MCF 10A (cell line): ENCODE results near the gene ZNF611. TPM values are rescaled to one million over a fixed set of nuclear protein-coding genes. Genes with fewer than 3 reads are reported as not detected.
A peak's percentile ranks its signal among the peaks of the same experiment; 100 is the strongest.
"Not testable (repeated sequence)": the region's sequence is repeated elsewhere in the genome, so short reads cannot be mapped to it uniquely, and the experiment has no call there.

ENCODE experiments used
- BruUV-seq: library from RNA; stranded (reverse); fragments of 400-500 nt; replicated peaks from 2 replicates; lab custom pipeline; 2021; lab: Mats Ljungman, UMichigan
- CTCF ChIA-PET: fragments of 300-600 bp; sonication (Branson Sonifier 250); formaldehyde crosslinking; extraction: SDS; loops from one replicate; lab custom pipeline; 2021; ENCODE audit warnings: antibody characterized with exemption, inconsistent platforms; lab: Yijun Ruan, JAX
- POLR2A ChIA-PET: fragments of 300-600, 350-650 bp; sonication (Branson Sonifier 250); formaldehyde crosslinking; extraction: SDS; loops from one replicate; lab custom pipeline; 2020; ENCODE audit warnings: antibody characterized with exemption, inconsistent platforms; lab: Yijun Ruan, JAX
- DNase-seq: peaks from one replicate; pipeline ENCODE4 v3.0.0-alpha.2; 2018; ENCODE audit not compliant: unreplicated experiment
- H3K27ac Mint-ChIP-seq: one replicate; pipeline ENCODE4 v1.8.0; 2022; ENCODE audit warnings: mild to moderate bottlenecking, low read depth, mixed read lengths; ENCODE audit not compliant: unreplicated experiment
- H3K27me3 Mint-ChIP-seq: one replicate; pipeline ENCODE4 v1.8.0; 2022; ENCODE audit warnings: mixed read lengths; ENCODE audit not compliant: insufficient read depth, unreplicated experiment
- H3K36me3 Mint-ChIP-seq: one replicate; pipeline ENCODE4 v1.8.0; 2022; ENCODE audit warnings: mild to moderate bottlenecking, moderate library complexity, mixed read lengths; ENCODE audit not compliant: insufficient read depth, unreplicated experiment
- H3K4me1 Mint-ChIP-seq: one replicate; pipeline ENCODE4 v1.8.0; 2022; ENCODE audit warnings: mixed read lengths; ENCODE audit not compliant: insufficient read depth, unreplicated experiment
- H3K4me3 Mint-ChIP-seq: one replicate; pipeline ENCODE4 v1.8.0; 2022; ENCODE audit warnings: mild to moderate bottlenecking, moderate library complexity, mixed read lengths; ENCODE audit not compliant: unreplicated experiment
- H3K9me3 Mint-ChIP-seq: one replicate; pipeline ENCODE4 v1.8.0; 2022; ENCODE audit warnings: mixed read lengths; ENCODE audit not compliant: unreplicated experiment
- CTCF ChIP-seq: fragments of 200-600 bp; IDR thresholded peaks from one replicate; pipeline ENCODE4 v1.8.0; 2022; ENCODE audit warnings: antibody characterized with exemption, mild to moderate bottlenecking; ENCODE audit not compliant: unreplicated experiment
- intact Hi-C: fragments of 100-400 bp; cut with micrococcal nuclease; formaldehyde crosslinking; loops from 2 replicates; pipeline ENCODE4 v1.14.1; 2022
- total RNA-seq: library from RNA; stranded (reverse); gene quantifications from 2 replicates; pipeline ENCODE4 v1.2.3, GENCODE V29; 2022

Gene ZNF611
- total RNA-seq, 1 experiment from 2014 or later = 12.6 TPM

GRCh38 chr19:52679598-52679997, 55.2 kb downstream of the ZNF611 start:
- Mint-ChIP-seq H3K36me3 (peaks cover 21% of the 10 kb centered on the region), H3K4me1 (peaks cover 6% of the 10 kb centered on the region), H3K27ac (no peak overlapping the region), H3K4me3 (no peak overlapping the region), H3K9me3 (peaks cover 6% of the 10 kb centered on the region), H3K27me3 (no peaks in the 10 kb centered on the region)
- CTCF ChIA-PET = no interaction called here
- POLR2A ChIA-PET = no interaction called here
- TF ChIP-seq CTCF = no peak
- no TSS peak for BruUV-seq
- DNase-seq = no peak
- intact Hi-C loops = no loop called here

GRCh38 chr19:52675239-52675638, 59.6 kb downstream of the ZNF611 start:
- H3K27me3 Mint-ChIP-seq, intact Hi-C loops, BruUV-seq: not testable (repeated sequence)

GRCh38 chr19:52673014-52673413, 61.8 kb downstream of the ZNF611 start:
- CTCF ChIA-PET = interaction anchor here (1.1 kb wide), 1 partner anchor 9 kb away, joined by 4 read pairs; no protein-coding TSS in a partner anchor
- no peak overlapping the region for H3K4me3 Mint-ChIP-seq
- no TSS peak for BruUV-seq
- peaks cover 21% of the 10 kb centered on the region for H3K36me3 Mint-ChIP-seq
- peaks cover 7% of the 10 kb centered on the region for H3K4me1 Mint-ChIP-seq
- POLR2A ChIA-PET = interaction anchor here (0.7 kb wide), 1 partner anchor 11 kb away, joined by 3 read pairs; no protein-coding TSS in a partner anchor
- no peak overlapping the region for H3K27ac Mint-ChIP-seq
- no peak for TF ChIP-seq CTCF
- peaks cover 6% of the 10 kb centered on the region for H3K9me3 Mint-ChIP-seq
- intact Hi-C loops = no loop called here
- DNase-seq = no peak
- H3K27me3 Mint-ChIP-seq = no peaks in the 10 kb centered on the region

More at GRCh38 chr19:52675239-52675638, 59.6 kb downstream of the ZNF611 start:
- CTCF ChIA-PET, H3K4me3 Mint-ChIP-seq, H3K27ac Mint-ChIP-seq, POLR2A ChIA-PET, DNase-seq, H3K9me3 Mint-ChIP-seq, H3K4me1 Mint-ChIP-seq: not testable (repeated sequence)
- peaks cover 32% of the 10 kb centered on the region for H3K36me3 Mint-ChIP-seq

- BruUV-seq = no TSS peak
- no peak overlapping the region for H3K4me3 Mint-ChIP-seq
- intact Hi-C loops = no loop called here
- POLR2A ChIA-PET = interaction anchor here (0.7 to 1.6 kb wide), 4 partner anchors 11 to 64 kb away, joined by 3 to 6 read pairs (median 4); no protein-coding TSS in a partner anchor
- no peaks in the 10 kb centered on the region for H3K27me3 Mint-ChIP-seq
- DNase-seq = peak; percentile 64
- TF ChIP-seq CTCF = no peak
- H3K27ac Mint-ChIP-seq = peak overlapping the region; percentile 21
- H3K9me3 Mint-ChIP-seq = no peaks in the 10 kb centered on the region
- CTCF ChIA-PET = interaction anchor here (0.6 to 1.8 kb wide), 3 partner anchors 18 to 144 kb away, joined by 3 to 7 read pairs (median 3); no protein-coding TSS in a partner anchor
- peaks cover 15% of the 10 kb centered on the region for H3K4me1 Mint-ChIP-seq
- H3K36me3 Mint-ChIP-seq = peaks cover 30% of the 10 kb centered on the region
Observed at GRCh38 chr19:52670046-52670445, 64.8 kb downstream of the ZNF611 start.
